Upper lobe of left lung (tissue), 6 donors: ENCODE measurements around the gene TACC2. TPM values are rescaled to one million over a fixed set of nuclear protein-coding genes. Genes with fewer than 3 reads are reported as not detected.

Experiments used
- ATAC-seq, 2 donors: fragments of 200-7000 bp; cut with Tn5 transposase; one replicate each; pipeline ENCODE4 v1.9.1; 2022; ENCODE audit warnings: mild to moderate bottlenecking in 2 of 2, moderate library complexity in 2 of 2; ENCODE audit not compliant: low FRiP score in 2 of 2
- DNase-seq, 2 donors: peaks; one replicate each; pipeline ENCODE4 v3.0.0-alpha.2; 2019 to 2020
- H3K27ac ChIP-seq, 4 donors: fragments of 200-600 bp; sonication (generic); one replicate each; pipeline ENCODE4 v1.5.1; 2016 to 2019
- H3K27me3 ChIP-seq, 4 donors: fragments of 200-600 bp; sonication (generic); one replicate each; pipeline ENCODE4 v1.5.1; 2017 to 2019
- H3K36me3 ChIP-seq, 4 donors: fragments of 200-600 bp; sonication (generic); one replicate each; pipeline ENCODE4 v1.5.1; 2016 to 2019
- H3K4me1 ChIP-seq, 4 donors: fragments of 200-600 bp; sonication (generic); one replicate each; pipeline ENCODE4 v1.5.1; 2018 to 2019
- H3K4me3 ChIP-seq, 4 donors: fragments of 200-600 bp; sonication (generic); one replicate each; pipeline ENCODE4 v1.5.1; 2017 to 2019; ENCODE audit warnings: mild to moderate bottlenecking in 2 of 4, moderate library complexity in 1 of 4
- H3K9me3 ChIP-seq, 4 donors: fragments of 200-600 bp; sonication (generic); one replicate each; pipeline ENCODE4 v1.5.1; 2018 to 2019
- CTCF ChIP-seq, 6 experiments: fragments of 450-650 bp in 4 of 6; fragments of 200-600 bp in 2 of 6; sonication (generic) in 2 of 6; IDR thresholded peaks; one replicate each; pipeline ENCODE4 v1.5.1; 2016 to 2019; ENCODE audit warnings: antibody characterized with exemption in 6 of 6
- EP300 ChIP-seq, 4 donors: sonication (generic); formaldehyde crosslinking; IDR thresholded peaks; one replicate each; pipeline ENCODE4 v1.5.1; 2017; ENCODE audit warnings: antibody characterized with exemption in 4 of 4, control low read depth in 2 of 4
- POLR2A ChIP-seq, 4 donors: fragments of 450-650 bp; IDR thresholded peaks; one replicate each; pipeline ENCODE4 v1.5.1; 2016 to 2017; ENCODE audit warnings: antibody characterized with exemption in 4 of 4, mild to moderate bottlenecking in 2 of 4
- POLR2AphosphoS5 ChIP-seq, 2 donors: sonication (generic); formaldehyde crosslinking; IDR thresholded peaks; one replicate each; pipeline ENCODE4 v1.5.1; 2017; ENCODE audit warnings: antibody characterized with exemption in 2 of 2
- WGBS, 2 donors: methylation state at CpG; one replicate each; pipeline ENCODE4 v1.1.5; 2017 to 2018; 5-methylcytosine and 5-hydroxymethylcytosine counted together
- total RNA-seq, 6 donors: library from RNA; depleted of rRNA in 4 of 6; stranded (reverse); fragments of >200 nt in 4 of 6; gene quantifications; one replicate each; pipeline versions ENCODE4 v1.1.0 to v1.2.1, GENCODE V29; 2016 to 2021
- donor health status: DM: no; HTN: no; CAD: no; lungs with moderate emphysema.
- donor health status: DM: no; HTN: yes; CAD: no; lungs with severe emphysema.

The TACC2 gene
- total RNA-seq, 6 donors from 2014 or later: 158 to 701 (median 386) TPM

GRCh38 chr10:122207596-122207995 is 218.6 kb downstream of the TACC2 start:
- Histone ChIP-seq H3K27ac (no peak overlapping the region), H3K4me3 (no peak overlapping the region), H3K27me3 (no peaks in the 10 kb centered on the region), H3K9me3 (no peaks in the 10 kb centered on the region), H3K36me3 (peaks cover 14 to 51% (median 27%) of the 10 kb centered on the region in 4 donors), H3K4me1 (peaks cover 0 to 4% (median 1%) of the 10 kb centered on the region in 4 donors)
- no peak for DNase-seq
- WGBS, 2 donors: 51 to 78% methylated on average over 3 to 8 of the region's 8 CpGs
- no peak for ATAC-seq
- TF ChIP-seq POLR2AphosphoS5 (IDR thresholded peaks at IDR 0.05): no peak
- TF ChIP-seq EP300 (IDR thresholded peaks at IDR 0.05): no peak
- no peak for TF ChIP-seq CTCF (IDR thresholded peaks at IDR 0.05)
- TF ChIP-seq POLR2A (IDR thresholded peaks at IDR 0.05): no peak

GRCh38 chr10:122208571-122209430 is 219.8 kb downstream of the TACC2 start:
- Histone ChIP-seq H3K27ac (no peak overlapping the region), H3K9me3 (no peaks in the 10 kb centered on the region), H3K27me3 (no peaks in the 10 kb centered on the region), H3K4me3 (no peak overlapping the region), H3K36me3 (peaks cover 15 to 60% (median 35%) of the 10 kb centered on the region in 4 donors), H3K4me1 (peaks cover 0 to 4% (median 1%) of the 10 kb centered on the region in 4 donors)
- WGBS, 2 donors: 74 to 77% methylated on average over 14 of the region's 14 CpGs
- TF ChIP-seq POLR2A (IDR thresholded peaks at IDR 0.05) (no peak), EP300 (IDR thresholded peaks at IDR 0.05) (no peak), CTCF (IDR thresholded peaks at IDR 0.05) (no peak), POLR2AphosphoS5 (IDR thresholded peaks at IDR 0.05) (no peak)
- ATAC-seq: no peak
- DNase-seq: no peak

GRCh38 chr10:122210481-122211265 is 221.7 kb downstream of the TACC2 start:
- DNase-seq: no peak
- no peaks in the 10 kb centered on the region for H3K27me3 ChIP-seq
- H3K4me3 ChIP-seq: no peak overlapping the region
- H3K4me1 ChIP-seq: peaks cover 0 to 4% (median 1%) of the 10 kb centered on the region in 4 donors
- no peak for TF ChIP-seq POLR2AphosphoS5 (IDR thresholded peaks at IDR 0.05)
- no peak for TF ChIP-seq CTCF (IDR thresholded peaks at IDR 0.05)
- TF ChIP-seq POLR2A (IDR thresholded peaks at IDR 0.05): no peak
- no peak for TF ChIP-seq EP300 (IDR thresholded peaks at IDR 0.05)
- ATAC-seq: no peak
- no peak overlapping the region for H3K27ac ChIP-seq
- peaks cover 15 to 62% (median 43%) of the 10 kb centered on the region in 4 donors for H3K36me3 ChIP-seq
- no peaks in the 10 kb centered on the region for H3K9me3 ChIP-seq
- WGBS, 2 donors: 92 to 97% methylated on average over 27 to 30 of the region's 30 CpGs

- DNase-seq: no peak
- Histone ChIP-seq H3K9me3 (no peaks in the 10 kb centered on the region), H3K27ac (no peak overlapping the region), H3K36me3 (peaks cover 22 to 78% (median 63%) of the 10 kb centered on the region in 4 donors), H3K27me3 (no peaks in the 10 kb centered on the region), H3K4me3 (no peak overlapping the region), H3K4me1 (no peaks in the 10 kb centered on the region)
- WGBS, 2 donors: 83 to 87% methylated on average over 3 of the region's 3 CpGs
- ATAC-seq: no peak
- TF ChIP-seq POLR2A (IDR thresholded peaks at IDR 0.05) (no peak), CTCF (IDR thresholded peaks at IDR 0.05) (no peak), EP300 (IDR thresholded peaks at IDR 0.05) (no peak), POLR2AphosphoS5 (IDR thresholded peaks at IDR 0.05) (no peak)
These were observed 224.4 kb downstream of the TACC2 start for GRCh38 chr10:122213364-122213763.
